SH-SY5Y (cell line): ENCODE results near the gene TMEM94.

Experiments
- GATA2 ChIP-seq: IDR thresholded peaks from 2 replicates; pipeline ENCODE4 v1.6.1; 2011; ENCODE audit warnings: mild to moderate bottlenecking, low read depth, low read length
- GATA3 ChIP-seq: IDR thresholded peaks from 2 replicates; pipeline ENCODE4 v1.6.1; 2011; ENCODE audit warnings: low read depth, mild to moderate bottlenecking, low read length, moderate library complexity

DNA sequence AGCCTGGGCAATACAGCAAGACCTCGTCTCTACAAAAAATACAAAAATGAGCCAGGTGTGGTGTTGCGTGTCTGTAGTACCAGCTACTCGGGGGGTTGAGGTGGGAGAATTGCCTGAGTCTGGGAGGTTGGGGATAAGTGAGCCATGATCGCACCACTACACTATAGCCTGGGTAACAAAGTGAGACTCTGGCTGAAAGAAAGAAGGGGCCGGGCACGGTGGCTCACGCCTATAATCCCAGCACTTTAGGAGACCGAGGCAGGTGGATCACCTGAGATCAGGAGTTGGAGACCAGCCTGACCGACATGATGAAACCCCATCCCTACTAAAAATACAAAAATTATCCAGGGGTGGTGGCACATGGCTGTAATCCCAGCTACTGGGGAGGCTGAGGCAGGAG lies 40.4 kb upstream of the TMEM94 start:
- TF ChIP-seq GATA2, result no peak
- TF ChIP-seq GATA3, result no peak
